GM13976 (cell line): Measurements from ENCODE around the gene TM6SF1.
"Not testable (repeated sequence)": the region's sequence is repeated elsewhere in the genome, so short reads cannot be mapped to it uniquely, and the experiment has no call there.

Experiments used
- DNase-seq: peaks from one replicate; pipeline ENCODE4 v3.0.0; 2012; ENCODE audit warnings: low spot score
- CTCF ChIP-seq: IDR thresholded peaks from 2 replicates; pipeline ENCODE4 v1.5.1; 2012; ENCODE audit warnings: borderline replicate concordance, mild to moderate bottlenecking; ENCODE audit not compliant: insufficient read depth; ENCODE audit errors: extremely low read depth, missing control alignments, control extremely low read depth
- in situ Hi-C: fragments of 300-500 bp; cut with MboI; formaldehyde crosslinking; loops from one replicate; pipeline ENCODE4 v1.12.0; 2022; ENCODE audit warnings: low sequenced_read_pairs, mixed read lengths, inconsistent platforms; ENCODE audit not compliant: unreplicated experiment

The TM6SF1 gene

GRCh38 chr15:83090465-83090864 lies 17.0 kb upstream of the TM6SF1 start:
- TF ChIP-seq CTCF: no peak
- DNase-seq: no peak
- in situ Hi-C loops: no loop called here

DNA sequence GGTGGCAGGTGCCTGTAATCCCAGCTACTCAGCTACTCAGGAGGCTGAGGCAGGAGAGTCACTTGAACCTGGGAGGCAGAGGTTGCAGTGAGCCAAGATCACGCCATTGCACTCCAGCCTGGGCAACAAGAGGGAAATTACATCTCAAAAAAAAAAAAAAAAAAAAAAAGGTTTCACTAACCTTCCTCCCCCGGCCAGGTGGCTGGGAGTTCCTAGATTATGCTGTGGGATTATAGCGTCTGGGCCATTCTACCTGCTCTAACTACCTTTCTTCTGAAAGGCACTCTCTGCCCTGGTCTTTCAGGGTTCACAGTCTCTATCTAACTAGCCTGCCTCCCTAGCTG lies 15.5 kb upstream of the TM6SF1 start:
- DNase-seq, in situ Hi-C loops: not testable (repeated sequence)

DNA sequence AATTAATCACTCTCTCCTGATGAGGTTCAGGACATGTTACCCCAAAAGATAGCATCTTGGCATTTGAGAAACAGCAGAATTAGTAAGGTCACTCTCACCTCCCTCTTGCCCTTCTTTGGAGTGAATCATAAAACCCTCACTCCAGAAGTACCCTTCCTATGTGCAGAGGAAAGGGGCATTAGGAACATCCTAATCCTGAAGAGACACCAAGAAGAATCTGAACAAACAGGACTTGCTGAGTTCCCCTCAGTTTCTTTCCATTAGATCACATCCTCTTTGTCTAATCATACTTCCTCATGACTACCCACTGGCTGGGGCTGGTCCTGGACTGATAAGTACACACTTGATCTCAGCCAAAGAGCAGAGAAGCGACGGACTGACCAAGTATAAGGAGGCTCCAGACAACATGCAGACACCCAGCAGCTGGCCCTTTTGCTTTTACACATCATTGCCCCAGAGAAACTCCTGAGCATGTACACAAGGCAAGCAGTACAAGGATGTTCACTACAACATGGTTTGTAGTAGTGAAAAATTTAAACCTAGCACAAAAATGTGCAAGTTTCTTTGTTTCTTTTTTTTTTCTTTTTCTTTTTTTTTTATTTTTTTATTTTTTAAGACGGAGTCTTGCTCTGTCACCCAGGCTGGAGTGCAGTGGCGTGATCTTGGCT lies 15.0 kb upstream of the TM6SF1 start:
- in situ Hi-C loops: no loop called here
- DNase-seq: peak; percentile 62

DNA sequence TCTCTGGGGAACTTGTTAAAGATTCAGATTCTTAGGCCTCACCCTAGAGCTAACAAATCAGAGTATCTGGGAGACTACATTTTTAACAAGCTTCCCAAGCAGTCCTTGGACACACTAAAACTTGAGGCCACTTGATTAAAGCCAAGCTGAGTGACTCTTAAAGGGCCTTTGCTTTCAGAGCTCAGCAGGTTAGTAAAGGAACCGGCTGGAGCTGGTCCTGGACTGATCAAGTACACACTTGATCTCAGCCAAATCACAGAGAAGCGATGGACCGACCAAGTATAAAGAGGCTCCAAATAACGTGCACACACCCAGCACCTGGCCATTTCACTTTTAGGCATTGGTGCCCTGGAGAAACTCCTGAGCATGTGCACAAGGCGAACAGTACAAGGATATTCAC lies 12.9 kb upstream of the TM6SF1 start:
- no peak for TF ChIP-seq CTCF
- no peak for DNase-seq
- in situ Hi-C loops: no loop called here

More for the DNA sequence above, 15.0 kb upstream of the TM6SF1 start:
- no peak for TF ChIP-seq CTCF

GRCh38 chr15:83098079-83098478 lies 9.4 kb upstream of the TM6SF1 start:
- in situ Hi-C loops: no loop called here
- TF ChIP-seq CTCF: no peak
- no peak for DNase-seq

DNA sequence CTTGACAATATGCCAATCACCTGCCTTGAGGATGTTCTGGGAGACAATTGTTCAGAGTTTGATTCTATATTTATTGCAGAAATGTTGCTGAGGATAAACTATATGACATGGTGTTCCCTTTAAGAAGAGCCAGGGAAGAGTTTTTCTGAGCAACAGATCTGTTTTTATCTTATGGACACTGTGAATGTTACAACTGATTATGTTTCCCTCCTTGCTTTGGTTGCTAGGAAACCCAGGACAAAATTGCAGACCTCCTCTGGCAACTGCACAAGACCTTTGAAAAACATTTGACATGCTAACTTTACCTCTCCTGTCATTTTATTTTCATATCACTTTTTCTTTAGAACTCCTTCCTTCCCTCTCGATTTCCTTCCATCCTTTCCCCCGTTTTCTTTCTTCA lies 8.2 kb upstream of the TM6SF1 start:
- DNase-seq: no peak
- in situ Hi-C loops: no loop called here
- no peak for TF ChIP-seq CTCF

- no peak for DNase-seq
- no peak for TF ChIP-seq CTCF
- in situ Hi-C loops: no loop called here
Observed at GRCh38 chr15:83100097-83100646, 7.3 kb upstream of the TM6SF1 start.
